CD4-positive, alpha-beta T cell treated with Interleukin-15 for 4 hours (primary cell): Measurements from ENCODE around the gene CXCR4.

ENCODE experiments used
- DNase-seq: peaks from one replicate; pipeline ENCODE4 v3.0.0-alpha.2; 2020; ENCODE audit warnings: low spot score

Gene CXCR4

GRCh38 chr2:136117909-136118818 is at the start of gene CXCR4:
CXCR4 (minus strand) TSS chr2:136118149; CDS start chr2:136118060, 89 bp downstream.
- DNase-seq, result peak; percentile 96

- no peak for DNase-seq
These were observed 46.4 kb upstream of the CXCR4 start for GRCh38 chr2:136164280-136164776.

- no peak for DNase-seq
These were observed 44.5 kb upstream of the CXCR4 start for GRCh38 chr2:136162438-136162837.

GRCh38 chr2:136156411-136156810 is 38.5 kb upstream of the CXCR4 start:
- DNase-seq, result no peak

GRCh38 chr2:136154384-136154783 is 36.4 kb upstream of the CXCR4 start:
- DNase-seq, result no peak

- DNase-seq, result no peak
These were observed 33.3 kb upstream of the CXCR4 start for GRCh38 chr2:136151021-136151971.

GRCh38 chr2:136149011-136149410 is 31.1 kb upstream of the CXCR4 start:
- no peak for DNase-seq

GRCh38 chr2:136146564-136146963 is 28.6 kb upstream of the CXCR4 start:
- DNase-seq, result no peak

- DNase-seq, result no peak
These were observed 25.9 kb upstream of the CXCR4 start for GRCh38 chr2:136143603-136144451.

- DNase-seq, result no peak
These were observed 23.7 kb upstream of the CXCR4 start for GRCh38 chr2:136141510-136142149.

- peak; percentile 45 for DNase-seq
These were observed 21.7 kb upstream of the CXCR4 start for GRCh38 chr2:136139631-136140030.

- no peak for DNase-seq
These were observed 20.0 kb upstream of the CXCR4 start for GRCh38 chr2:136137982-136138381.

GRCh38 chr2:136136931-136137330 is 19.0 kb upstream of the CXCR4 start:
- peak; percentile 77 for DNase-seq

- peak; percentile 91 for DNase-seq
These were observed 18.3 kb upstream of the CXCR4 start for GRCh38 chr2:136135921-136136906.

- no peak for DNase-seq
These were observed 17.5 kb upstream of the CXCR4 start for GRCh38 chr2:136135462-136135861.

- peak; percentile 89 for DNase-seq
These were observed 16.2 kb upstream of the CXCR4 start for GRCh38 chr2:136134126-136134525.

- no peak for DNase-seq
These were observed 15.6 kb upstream of the CXCR4 start for GRCh38 chr2:136133586-136133985.

GRCh38 chr2:136133176-136133575 is 15.2 kb upstream of the CXCR4 start:
- DNase-seq, result no peak

- no peak for DNase-seq
These were observed 14.8 kb upstream of the CXCR4 start for GRCh38 chr2:136132825-136133155.
